ENCODE data around the gene HDAC4.

HDAC4 gene

DNA sequence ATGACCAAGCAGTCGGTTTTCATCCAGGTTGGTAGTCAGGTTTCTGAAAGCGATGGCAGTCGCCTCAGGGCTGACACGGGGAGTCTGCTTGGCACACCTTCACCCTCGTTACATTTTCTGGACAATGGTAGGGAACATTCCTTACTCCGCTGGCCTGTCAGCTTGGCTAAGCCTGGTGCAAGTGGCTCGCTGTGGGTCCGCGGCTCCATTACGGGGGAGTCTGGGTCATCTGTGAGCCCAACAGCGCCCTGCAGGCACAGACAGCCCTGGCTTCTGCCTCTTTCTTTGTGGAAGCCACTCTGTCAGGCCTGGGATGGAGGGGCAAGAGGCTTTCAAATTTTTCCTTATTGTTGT, 95.6 kb downstream of the HDAC4 start:
- no peak for DNase-seq

GRCh38 chr2:239304533-239305221, 96.1 kb downstream of the HDAC4 start:
- DNase-seq, result no peak

DNA sequence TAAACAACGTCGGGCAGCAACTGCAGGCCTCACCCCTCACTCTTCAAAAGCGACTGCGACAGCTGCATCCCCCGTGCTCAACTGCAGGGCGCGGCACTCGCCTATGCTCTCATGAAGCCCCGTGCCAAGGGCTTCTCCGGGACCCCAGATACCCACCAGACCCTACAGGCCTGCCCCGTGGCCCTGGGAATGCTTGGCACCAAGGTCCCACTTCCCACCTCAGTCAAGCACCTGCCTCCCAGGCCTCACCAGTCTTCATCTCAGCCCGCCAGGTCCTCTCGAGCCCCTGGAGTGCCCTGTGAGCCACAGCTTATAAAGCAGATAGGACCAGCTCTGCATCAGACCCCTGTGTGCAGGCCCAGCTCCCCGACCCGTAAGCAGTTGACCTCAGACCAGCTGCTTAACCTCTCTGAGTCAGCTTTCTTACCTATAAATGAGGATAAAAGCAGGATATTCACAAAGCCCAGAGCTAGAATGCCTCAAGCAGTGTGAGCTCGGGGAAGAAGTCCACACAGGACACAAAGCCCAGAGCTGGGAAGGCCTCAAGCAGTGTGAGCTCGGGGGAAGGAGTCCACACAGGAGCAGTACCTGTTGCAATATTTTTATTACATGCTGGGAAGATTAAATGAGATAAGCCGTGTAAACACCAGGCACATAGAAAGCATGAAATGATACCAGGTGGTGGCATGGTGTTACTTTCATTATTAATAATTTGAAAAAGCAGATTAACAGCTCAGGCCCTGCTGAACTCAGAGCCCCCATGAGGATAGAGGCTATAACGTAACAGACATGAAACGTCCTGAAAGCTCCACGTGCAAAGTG, 96.9 kb downstream of the HDAC4 start:
- DNase-seq, result no peak

DNA sequence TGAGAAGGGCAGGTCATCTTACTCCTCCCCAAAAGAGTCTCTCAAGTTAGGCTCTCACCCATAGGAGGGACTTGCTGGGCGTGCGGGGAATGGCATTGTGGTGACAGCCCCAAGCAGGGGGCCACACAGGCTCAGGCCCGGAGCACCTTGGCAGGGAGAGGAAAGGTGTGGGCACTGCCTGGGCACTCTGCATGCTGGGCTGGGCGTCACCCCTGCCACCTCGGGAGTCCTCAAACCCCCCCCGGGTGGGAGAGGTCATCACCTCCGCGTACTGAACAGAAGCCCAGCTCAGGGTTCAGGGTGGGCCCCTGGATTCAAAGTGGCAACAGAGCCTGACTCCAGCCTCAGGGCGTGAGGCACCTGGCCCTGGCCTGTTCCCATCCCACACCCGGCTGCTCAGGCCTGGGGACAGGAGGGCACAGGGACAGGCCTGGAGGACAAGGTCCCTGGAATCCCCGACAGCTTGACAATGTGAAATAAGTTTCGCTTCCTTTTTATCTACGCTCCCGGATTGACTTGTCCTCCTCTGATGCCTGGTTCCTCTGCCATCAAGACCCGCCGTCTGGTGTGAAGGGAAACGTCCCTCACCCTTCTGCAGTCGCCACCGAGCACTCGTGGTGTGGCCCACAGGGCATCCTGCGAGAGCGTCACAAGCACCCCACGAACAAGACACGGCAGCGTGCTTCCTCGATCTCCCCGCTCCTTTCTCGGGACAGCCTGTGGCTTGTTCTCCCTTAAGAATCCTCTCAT, 97.8 kb downstream of the HDAC4 start:
- no peak for DNase-seq

DNA sequence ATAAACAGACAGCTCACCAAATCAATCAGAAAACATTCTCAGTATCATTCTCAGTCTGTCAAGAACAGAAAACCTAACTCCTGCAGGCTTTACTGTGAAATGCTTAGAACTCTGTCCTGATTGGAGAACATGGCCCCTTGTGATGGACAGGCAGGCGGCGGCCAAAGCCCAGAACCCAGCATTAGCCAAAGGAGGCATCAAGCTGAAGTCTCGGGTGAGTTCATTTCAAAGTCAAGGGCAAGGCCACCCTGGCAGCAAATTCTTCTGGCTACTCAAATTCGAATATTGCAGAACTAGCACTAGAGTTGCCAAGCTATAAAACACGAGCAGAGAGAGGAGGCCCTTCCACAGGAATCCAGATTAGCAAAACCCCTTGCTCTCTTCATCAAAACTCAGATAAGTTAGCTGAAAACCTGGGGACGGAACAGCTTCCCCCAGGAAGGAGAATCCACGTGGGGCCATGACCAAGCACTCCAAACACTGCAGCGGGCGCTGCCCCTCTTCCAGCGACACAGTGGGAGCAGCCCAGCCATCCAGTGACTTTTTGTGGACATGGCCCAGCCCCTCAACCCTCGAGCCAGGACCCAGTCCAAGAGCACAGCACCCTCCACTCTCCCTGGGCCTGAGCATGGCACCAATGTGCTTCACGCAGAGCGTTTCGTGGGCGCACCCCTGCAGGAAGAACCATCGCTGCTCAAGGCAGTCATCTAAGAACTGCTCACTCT, 98.6 kb downstream of the HDAC4 start:
- no peak for DNase-seq

- DNase-seq, result no peak
Observed at GRCh38 chr2:239300871-239301735, 99.7 kb downstream of the HDAC4 start.

- no peak for DNase-seq
Observed at GRCh38 chr2:239300242-239300641, 100.6 kb downstream of the HDAC4 start.

GRCh38 chr2:239299218-239299939, 101.4 kb downstream of the HDAC4 start:
- DNase-seq, result no peak

DNA sequence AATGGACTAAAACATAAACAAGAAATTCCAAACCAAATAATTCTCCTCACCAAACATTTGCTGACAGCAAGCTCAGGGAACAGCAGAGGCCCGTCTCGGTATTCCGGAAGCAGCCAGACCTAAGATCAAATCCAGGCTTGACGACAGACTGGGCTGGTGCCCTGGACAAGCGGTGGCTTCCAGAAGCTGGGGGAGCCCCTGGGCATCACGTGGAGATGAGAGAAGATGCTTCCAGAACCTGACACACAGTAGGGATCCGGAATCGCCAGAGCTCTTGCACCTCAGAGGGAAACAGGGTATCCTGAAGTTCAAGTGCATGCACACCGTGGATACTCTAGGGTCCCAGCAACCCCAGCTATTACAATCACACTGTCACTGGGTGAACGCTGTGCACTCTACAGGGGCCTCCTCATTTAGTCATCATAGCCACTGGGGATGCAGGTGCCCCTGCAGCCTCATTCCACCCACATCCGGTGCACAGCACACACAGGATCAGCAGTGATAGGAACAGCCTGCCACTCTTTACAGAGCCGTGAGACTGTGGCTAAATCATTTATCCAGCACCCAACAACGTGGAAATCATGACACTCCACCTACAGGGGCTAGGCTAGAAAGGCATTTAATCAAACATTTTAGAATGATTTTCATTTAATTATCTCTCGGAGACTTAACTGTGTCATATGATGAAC, 102.6 kb downstream of the HDAC4 start:
- DNase-seq, result no peak

DNA sequence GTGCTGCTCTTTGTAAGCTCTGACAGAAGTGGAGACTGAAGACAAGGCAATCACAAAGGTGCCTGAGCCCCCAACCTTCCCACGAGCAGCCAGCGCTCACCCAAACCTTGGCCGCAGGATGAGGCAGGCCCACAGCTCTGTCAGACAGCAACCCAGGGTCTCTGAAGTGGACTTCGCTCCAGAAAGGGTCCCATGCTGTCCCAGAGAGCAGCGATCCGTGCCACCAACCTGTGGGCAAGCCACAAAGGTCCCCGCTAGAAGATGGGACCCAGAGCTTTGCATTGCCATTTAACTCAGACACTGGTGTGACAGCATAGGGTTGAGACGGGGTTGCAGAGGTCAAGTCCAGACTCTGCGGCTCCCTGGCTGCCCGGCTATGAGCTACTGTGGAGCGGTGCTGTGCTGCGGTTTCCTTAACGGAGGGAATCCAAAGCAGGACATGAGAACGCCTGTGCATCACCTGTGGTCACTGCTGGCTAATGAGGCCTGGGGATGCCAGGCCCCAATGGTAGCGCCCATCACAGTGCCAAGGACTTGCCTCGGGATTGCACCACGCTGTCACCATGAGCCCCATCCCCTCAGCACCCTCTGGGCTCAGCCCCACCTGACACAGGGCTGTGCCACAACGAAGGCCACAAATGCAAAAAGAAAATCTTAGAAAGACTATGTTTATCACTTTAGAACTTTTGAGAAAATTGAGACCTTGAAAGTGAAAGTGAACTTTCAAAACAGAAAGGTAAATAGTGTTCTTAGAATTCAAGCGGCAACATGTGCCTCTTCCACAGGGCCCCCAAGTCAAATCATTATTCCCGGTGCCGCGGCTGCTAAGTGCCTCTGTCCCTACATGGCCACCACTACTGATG, 103.4 kb downstream of the HDAC4 start:
- no peak for DNase-seq

DNA sequence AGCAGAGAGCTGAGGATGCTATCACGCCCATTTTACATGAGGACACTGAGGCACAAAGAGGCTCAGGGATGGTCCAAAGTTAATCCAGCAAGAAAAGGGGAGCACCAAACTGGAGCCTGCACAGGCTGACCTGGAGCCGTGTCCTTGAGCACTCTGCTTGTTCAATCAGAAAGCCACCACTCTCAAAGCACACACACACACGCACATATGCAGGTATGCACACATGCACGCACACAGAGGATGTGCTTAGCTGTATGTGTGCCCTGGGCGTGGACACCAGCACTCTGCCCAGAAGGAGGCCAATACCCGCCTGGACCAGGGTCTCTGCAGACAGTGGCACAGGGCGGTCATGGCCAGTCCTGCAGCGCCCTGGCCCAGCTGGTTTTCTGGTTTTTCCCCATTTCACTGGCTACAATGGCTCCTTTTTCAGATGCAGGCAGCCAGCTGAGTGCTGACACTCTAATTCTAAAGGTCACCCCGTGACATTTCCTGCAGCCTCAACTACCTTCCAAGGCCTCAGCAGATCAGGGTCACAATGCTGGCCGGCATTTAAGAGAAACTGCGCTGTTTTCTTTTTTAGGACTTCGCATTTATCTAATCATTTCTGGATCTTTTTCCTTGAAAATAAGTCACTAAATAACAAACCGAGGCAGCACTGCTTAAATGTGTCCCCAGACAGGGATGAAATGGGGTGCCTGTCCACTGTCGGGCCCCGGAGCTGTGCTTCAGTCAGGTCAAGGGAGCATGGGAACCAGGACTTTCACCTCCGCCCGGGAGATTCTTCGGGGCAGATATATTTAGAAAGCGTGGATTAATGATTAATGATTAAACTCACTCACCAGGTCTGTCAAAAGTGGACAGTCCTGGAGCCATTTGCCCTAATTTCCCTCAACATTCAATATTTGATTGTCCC, 104.5 kb downstream of the HDAC4 start:
- DNase-seq, result no peak

GRCh38 chr2:239295377-239296019, 105.3 kb downstream of the HDAC4 start:
- DNase-seq, result no peak

- DNase-seq, result no peak
Observed at GRCh38 chr2:239294571-239295054, 106.2 kb downstream of the HDAC4 start.

DNA sequence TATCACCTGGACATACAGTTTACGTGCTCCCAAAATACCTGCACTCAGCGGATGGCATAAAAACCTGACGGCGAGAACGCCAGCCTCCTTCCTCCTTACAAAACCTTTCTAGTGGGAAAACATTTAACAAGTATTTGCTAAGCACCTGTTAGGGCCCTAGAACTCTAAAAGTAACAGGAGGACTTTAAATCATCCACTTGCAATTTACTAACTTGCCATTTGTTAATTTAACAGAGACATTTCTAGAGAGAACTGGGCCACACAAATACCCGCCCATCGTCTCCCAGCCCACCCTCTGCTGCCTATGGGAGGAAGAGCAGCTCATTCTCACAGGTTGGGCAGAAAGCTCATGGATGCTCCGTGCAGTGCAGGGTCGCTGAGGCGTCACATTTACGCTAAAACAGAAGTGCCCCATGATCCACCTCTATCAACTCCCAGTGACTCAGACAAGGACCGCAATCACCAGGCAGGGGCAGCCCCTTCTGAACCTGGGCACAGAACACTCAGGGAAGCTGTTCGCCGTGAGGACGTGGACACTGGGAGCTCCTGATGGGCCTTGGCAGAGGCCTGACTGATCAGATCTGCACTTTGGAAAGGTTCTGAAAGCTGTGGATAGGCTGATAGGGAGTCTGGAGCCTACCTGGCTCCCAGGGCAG, 106.9 kb downstream of the HDAC4 start:
- DNase-seq, result no peak

DNA sequence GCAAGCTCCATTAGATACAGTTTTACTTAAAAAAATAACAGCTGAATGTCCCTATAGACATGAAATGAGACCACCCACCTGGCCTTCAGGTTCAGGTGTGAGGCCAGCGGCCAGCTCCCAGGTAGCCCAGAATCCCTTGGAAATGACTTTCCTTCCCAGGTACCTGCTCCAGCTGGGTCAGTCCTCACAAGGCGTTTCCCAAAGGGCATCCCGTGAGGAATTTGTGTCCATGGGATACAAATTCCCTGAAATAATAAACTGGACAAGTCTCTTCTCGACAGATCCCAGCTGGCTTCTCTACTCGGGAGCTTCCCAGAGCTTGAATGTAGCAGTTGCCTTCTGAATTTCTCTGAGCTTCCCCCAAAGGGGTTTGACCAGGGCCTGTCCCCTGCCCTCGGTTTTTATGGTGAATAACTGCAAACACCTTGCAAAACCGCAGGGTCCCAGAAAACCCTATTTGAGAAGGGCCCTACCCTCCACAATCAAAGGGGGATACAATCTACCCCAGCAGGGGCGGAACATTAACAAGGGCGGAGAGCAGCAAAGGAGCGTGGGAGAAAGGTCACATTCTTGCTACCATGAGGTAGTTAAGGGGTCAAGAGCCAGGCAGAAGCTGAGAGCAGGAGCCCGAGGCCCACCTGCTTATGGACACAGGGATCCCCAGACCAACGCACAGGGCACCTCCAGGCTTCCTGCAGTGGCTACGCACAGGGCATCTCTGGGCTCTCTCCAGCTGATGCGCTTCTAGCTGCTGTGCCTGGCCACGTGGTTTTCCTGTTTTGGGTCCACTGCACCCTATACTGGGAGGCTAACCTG, 107.7 kb downstream of the HDAC4 start:
- DNase-seq, result no peak

- no peak for DNase-seq
Observed at GRCh38 chr2:239292531-239292930, 108.3 kb downstream of the HDAC4 start.
